HUES6 (cell line): Measurements from ENCODE around the gene COL4A4.
"Not testable (repeated sequence)": the region's sequence is repeated elsewhere in the genome, so short reads cannot be mapped to it uniquely, and the experiment has no call there.

Source experiments
- H3K27ac ChIP-seq: 2 replicates; pipeline ENCODE4 v1.7.0; 2013; ENCODE audit warnings: low read depth, mild to moderate bottlenecking, low read length, inconsistent platforms
- H3K27me3 ChIP-seq: 2 replicates; pipeline ENCODE4 v1.6.1; 2013; ENCODE audit warnings: low read length; ENCODE audit not compliant: control insufficient read depth, insufficient read depth
- H3K36me3 ChIP-seq: 2 replicates; pipeline ENCODE4 v1.6.1; 2013; ENCODE audit warnings: low read length; ENCODE audit not compliant: control insufficient read depth, insufficient read depth
- H3K4me1 ChIP-seq: 2 replicates; pipeline ENCODE4 v1.6.1; 2013; ENCODE audit warnings: low read length; ENCODE audit not compliant: control insufficient read depth, insufficient read depth
- H3K4me3 ChIP-seq: 2 replicates; pipeline ENCODE4 v1.5.1; 2013; ENCODE audit warnings: low read depth, low read length
- H3K9ac ChIP-seq: one replicate; pipeline ENCODE4 v1.6.1; 2013; ENCODE audit warnings: mild to moderate bottlenecking, low read length
- H3K9me3 ChIP-seq: 2 replicates; pipeline ENCODE4 v1.6.1; 2013; ENCODE audit warnings: low read depth, low read length; ENCODE audit not compliant: control insufficient read depth, insufficient read depth

The COL4A4 gene

GRCh38 chr2:227186751-227187150 lies 22.7 kb upstream of the COL4A4 start:
- peaks cover 24% of the 10 kb centered on the region for H3K4me1 ChIP-seq
- H3K27me3 ChIP-seq, result no peaks in the 10 kb centered on the region

GRCh38 chr2:227185615-227186232 lies 21.7 kb upstream of the COL4A4 start:
- no peak overlapping the region for H3K27ac ChIP-seq
- H3K4me1 ChIP-seq, result peaks cover 18% of the 10 kb centered on the region
- no peak overlapping the region for H3K4me3 ChIP-seq
- no peak overlapping the region for H3K9ac ChIP-seq
- no peaks in the 10 kb centered on the region for H3K27me3 ChIP-seq
- H3K36me3 ChIP-seq, result no peaks in the 10 kb centered on the region
- H3K9me3 ChIP-seq, result no peaks in the 10 kb centered on the region

More at GRCh38 chr2:227186751-227187150, 22.7 kb upstream of the COL4A4 start:
- Histone ChIP-seq H3K36me3 (no peaks in the 10 kb centered on the region), H3K4me3 (no peak overlapping the region), H3K9me3 (no peaks in the 10 kb centered on the region), H3K27ac (no peak overlapping the region), H3K9ac (no peak overlapping the region)

- Histone ChIP-seq H3K27ac (no peak overlapping the region), H3K9ac (no peak overlapping the region), H3K4me3 (no peak overlapping the region), H3K4me1 (peaks cover 18% of the 10 kb centered on the region), H3K36me3 (no peaks in the 10 kb centered on the region), H3K27me3 (no peaks in the 10 kb centered on the region), H3K9me3 (no peaks in the 10 kb centered on the region)
Observed at GRCh38 chr2:227183657-227184367, 19.8 kb upstream of the COL4A4 start.

GRCh38 chr2:227182765-227183164 lies 18.8 kb upstream of the COL4A4 start:
- no peak overlapping the region for H3K9ac ChIP-seq
- no peak overlapping the region for H3K27ac ChIP-seq
- H3K4me1 ChIP-seq, result peaks cover 12% of the 10 kb centered on the region
- H3K27me3 ChIP-seq, result no peaks in the 10 kb centered on the region
- no peaks in the 10 kb centered on the region for H3K9me3 ChIP-seq
- H3K4me3 ChIP-seq, result no peak overlapping the region
- no peaks in the 10 kb centered on the region for H3K36me3 ChIP-seq

- no peaks in the 10 kb centered on the region for H3K27me3 ChIP-seq
- no peaks in the 10 kb centered on the region for H3K9me3 ChIP-seq
- no peak overlapping the region for H3K27ac ChIP-seq
- peaks cover 7% of the 10 kb centered on the region for H3K4me1 ChIP-seq
- H3K36me3 ChIP-seq, result no peaks in the 10 kb centered on the region
- H3K4me3 ChIP-seq, result no peak overlapping the region
- H3K9ac ChIP-seq, result no peak overlapping the region
Observed at GRCh38 chr2:227180770-227181169, 16.8 kb upstream of the COL4A4 start.

- no peaks in the 10 kb centered on the region for H3K27me3 ChIP-seq
- H3K36me3 ChIP-seq, result no peaks in the 10 kb centered on the region
- H3K9ac ChIP-seq, result no peak overlapping the region
- H3K9me3 ChIP-seq, result no peaks in the 10 kb centered on the region
- H3K27ac ChIP-seq, result no peak overlapping the region
- peaks cover 1% of the 10 kb centered on the region; the same call in 1 of the 2 replicates for H3K4me1 ChIP-seq
- H3K4me3 ChIP-seq, result no peak overlapping the region
Observed at GRCh38 chr2:227179988-227180685, 16.1 kb upstream of the COL4A4 start.

- Histone ChIP-seq H3K4me1 (no peaks in the 10 kb centered on the region), H3K4me3 (no peak overlapping the region), H3K27ac (no peak overlapping the region), H3K36me3 (no peaks in the 10 kb centered on the region), H3K9me3 (no peaks in the 10 kb centered on the region), H3K27me3 (no peaks in the 10 kb centered on the region), H3K9ac (no peak overlapping the region)
Observed at GRCh38 chr2:227177592-227178336, 13.8 kb upstream of the COL4A4 start.

- peaks cover 10% of the 10 kb centered on the region for H3K27me3 ChIP-seq
- H3K4me1 ChIP-seq, H3K4me3 ChIP-seq, H3K9me3 ChIP-seq, H3K27ac ChIP-seq, H3K9ac ChIP-seq, H3K36me3 ChIP-seq: not testable (repeated sequence)
Observed at GRCh38 chr2:227171779-227172178, 7.8 kb upstream of the COL4A4 start.

GRCh38 chr2:227164763-227165291 lies 822 bp upstream of the COL4A4 start:
- Histone ChIP-seq H3K4me1 (peaks cover 6% of the 10 kb centered on the region; the same call in 1 of the 2 replicates), H3K9me3 (0 out of 2 replicates have a peak, but pooled peaks cover 2% of the 10 kb centered on the region), H3K36me3 (no peaks in the 10 kb centered on the region), H3K9ac (no peak overlapping the region), H3K27ac (no peak overlapping the region), H3K4me3 (peak overlapping the region; percentile 80), H3K27me3 (peaks cover 80% of the 10 kb centered on the region)

GRCh38 chr2:227163485-227163997 lies 464 bp downstream of the COL4A4 start:
- H3K27ac ChIP-seq, result no peak overlapping the region
- H3K4me3 ChIP-seq, result peak overlapping the region; percentile 80
- no peaks in the 10 kb centered on the region for H3K36me3 ChIP-seq
- peaks cover 6% of the 10 kb centered on the region; the same call in 1 of the 2 replicates for H3K4me1 ChIP-seq
- H3K9me3 ChIP-seq, result 0 out of 2 replicates have a peak, but pooled peaks cover 2% of the 10 kb centered on the region
- no peak overlapping the region for H3K9ac ChIP-seq
- H3K27me3 ChIP-seq, result peaks cover 81% of the 10 kb centered on the region
